Trophoblast cell (in vitro differentiated cells and primary cell): ENCODE results near the gene CDK12.

Source experiments
- DNase-seq, 2 donors: peaks; one replicate each; pipeline ENCODE4 v3.0.0-alpha.2; 2016
- H2AFZ ChIP-seq: 2 replicates; pipeline ENCODE4 v1.6.1; 2013; ENCODE audit warnings: low read length, moderate library complexity, mild to moderate bottlenecking; ENCODE audit not compliant: insufficient read depth, poor library complexity
- H2AK5ac ChIP-seq: 2 replicates; pipeline ENCODE4 v1.6.1; 2013; ENCODE audit warnings: mild to moderate bottlenecking, low read length
- H2BK120ac ChIP-seq: 2 replicates; pipeline ENCODE4 v1.6.1; 2013; ENCODE audit warnings: low read length, mild to moderate bottlenecking, moderate library complexity; ENCODE audit not compliant: insufficient read depth, poor library complexity
- H2BK12ac ChIP-seq: 2 replicates; pipeline ENCODE4 v1.6.1; 2013; ENCODE audit warnings: mild to moderate bottlenecking, low read length, moderate library complexity
- H2BK5ac ChIP-seq: 2 replicates; pipeline ENCODE4 v1.6.1; 2013; ENCODE audit warnings: low read length, low read depth, moderate library complexity, mild to moderate bottlenecking; ENCODE audit not compliant: poor library complexity
- H3K14ac ChIP-seq: 2 replicates; pipeline ENCODE4 v1.6.1; 2013; ENCODE audit warnings: mild to moderate bottlenecking, low read length
- H3K18ac ChIP-seq: 2 replicates; pipeline ENCODE4 v1.6.1; 2013; ENCODE audit warnings: mild to moderate bottlenecking, low read length
- H3K23ac ChIP-seq: 2 replicates; pipeline ENCODE4 v1.6.1; 2013; ENCODE audit warnings: low read length
- H3K27ac ChIP-seq: 2 replicates; pipeline ENCODE4 v1.5.1; 2013; ENCODE audit warnings: low read depth, mild to moderate bottlenecking, inconsistent platforms, low read length, moderate library complexity
- H3K27me3 ChIP-seq: 2 replicates; pipeline ENCODE4 v1.6.1; 2013; ENCODE audit warnings: inconsistent platforms, mild to moderate bottlenecking, low read length, moderate library complexity; ENCODE audit not compliant: insufficient read depth
- H3K36me3 ChIP-seq, 2 experiments: 1 replicate in 1 of 2; 2 replicates in 1 of 2; pipeline ENCODE4 v1.6.1; 2013; ENCODE audit warnings: low read length in 2 of 2, mild to moderate bottlenecking in 2 of 2, moderate library complexity in 1 of 2; ENCODE audit not compliant: insufficient read depth in 2 of 2, control insufficient read depth in 1 of 2
- H3K4ac ChIP-seq: 2 replicates; pipeline ENCODE4 v1.6.1; 2013; ENCODE audit warnings: low read depth, mild to moderate bottlenecking, low read length, moderate library complexity
- H3K4me1 ChIP-seq, 2 experiments: 1 replicate in 1 of 2; 2 replicates in 1 of 2; pipeline ENCODE4 v1.6.1; 2013; ENCODE audit warnings: low read length in 2 of 2, mild to moderate bottlenecking in 2 of 2, moderate library complexity in 1 of 2; ENCODE audit not compliant: insufficient read depth in 2 of 2, control insufficient read depth in 1 of 2
- H3K4me2 ChIP-seq: 2 replicates; pipeline ENCODE4 v1.6.1; 2013; ENCODE audit warnings: inconsistent platforms, mild to moderate bottlenecking, low read length, moderate library complexity
- H3K4me3 ChIP-seq: 2 replicates; pipeline ENCODE4 v1.5.1; 2013; ENCODE audit warnings: mild to moderate bottlenecking, low read depth, low read length, inconsistent platforms
- H3K79me1 ChIP-seq: one replicate; pipeline ENCODE4 v1.6.1; 2013; ENCODE audit warnings: low read length
- H3K79me2 ChIP-seq: 2 replicates; pipeline ENCODE4 v1.6.1; 2013; ENCODE audit warnings: low read length, mild to moderate bottlenecking; ENCODE audit not compliant: control insufficient read depth, insufficient read depth, poor library complexity
- H3K9ac ChIP-seq: 2 replicates; pipeline ENCODE4 v1.6.1; 2013; ENCODE audit warnings: mild to moderate bottlenecking, low read length
- H3K9me3 ChIP-seq: 2 replicates; pipeline ENCODE4 v1.6.1; 2013; ENCODE audit warnings: low read depth, mild to moderate bottlenecking, control low read depth, inconsistent platforms, low read length; ENCODE audit not compliant: insufficient read depth
- H4K12ac ChIP-seq: 2 replicates; pipeline ENCODE4 v1.6.1; 2013; ENCODE audit warnings: low read depth, mild to moderate bottlenecking, low read length, moderate library complexity
- H4K8ac ChIP-seq: 2 replicates; pipeline ENCODE4 v1.6.1; 2013; ENCODE audit warnings: low read depth, mild to moderate bottlenecking, low read length, moderate library complexity
- H4K91ac ChIP-seq: one replicate; pipeline ENCODE4 v1.6.1; 2013; ENCODE audit warnings: low read depth, mild to moderate bottlenecking, low read length, moderate library complexity
- WGBS: extraction: QIAGEN DNeasy Blood & Tissue Kit; methylation state at CpG from one replicate; pipeline ENCODE4 v1.1.7; 2013; ENCODE audit warnings: missing lambda C conversion rate; ENCODE audit not compliant: insufficient read length, insufficient coverage; ENCODE audit errors: extremely low coverage; 5-methylcytosine and 5-hydroxymethylcytosine counted together

Gene CDK12

GRCh38 chr17:39556423-39556822, 95.1 kb downstream of the CDK12 start:
- no peak for DNase-seq
- Histone ChIP-seq H3K4me1 (no peaks in the 10 kb centered on the region), H3K23ac (no peak overlapping the region), H3K14ac (no peak overlapping the region), H2AFZ (no peak overlapping the region), H3K9ac (no peak overlapping the region), H2BK120ac (no peak overlapping the region), H3K36me3 (peaks cover 4 to 14% of the 10 kb centered on the region in 2 experiments), H3K27me3 (no peaks in the 10 kb centered on the region), H3K4me3 (no peak overlapping the region), H4K8ac (no peak overlapping the region), H3K27ac (no peak overlapping the region), H4K12ac (no peak overlapping the region), H3K4me2 (no peak overlapping the region), H3K18ac (no peak overlapping the region), H2BK12ac (no peak overlapping the region), H4K91ac (no peak overlapping the region), H2BK5ac (no peak overlapping the region), H3K4ac (no peak overlapping the region), H3K79me2 (no peaks in the 10 kb centered on the region), H2AK5ac (no peak overlapping the region), H3K9me3 (no peaks in the 10 kb centered on the region), H3K79me1 (no peaks in the 10 kb centered on the region)
- no CpG with 5 or more reads among the region's 1 CpG for WGBS

- Histone ChIP-seq H3K4ac (no peak overlapping the region), H3K9ac (no peak overlapping the region), H3K23ac (no peak overlapping the region), H3K36me3 (peaks cover 2 to 4% of the 10 kb centered on the region in 2 experiments), H2AFZ (no peak overlapping the region), H3K27ac (no peak overlapping the region), H3K4me2 (no peak overlapping the region), H4K8ac (no peak overlapping the region), H2BK12ac (no peak overlapping the region), H4K91ac (no peak overlapping the region), H2AK5ac (no peak overlapping the region), H3K4me3 (no peak overlapping the region), H3K4me1 (no peaks in the 10 kb centered on the region), H2BK120ac (no peak overlapping the region), H3K79me1 (no peaks in the 10 kb centered on the region), H2BK5ac (no peak overlapping the region), H4K12ac (no peak overlapping the region), H3K14ac (no peak overlapping the region), H3K79me2 (no peaks in the 10 kb centered on the region), H3K9me3 (no peaks in the 10 kb centered on the region), H3K27me3 (no peaks in the 10 kb centered on the region), H3K18ac (no peak overlapping the region)
- WGBS, result no CpG with 5 or more reads among the region's 1 CpG
- no peak for DNase-seq
Observed at GRCh38 chr17:39562395-39562794, 101.1 kb downstream of the CDK12 start.

- Histone ChIP-seq H2BK120ac (no peak overlapping the region), H3K4me3 (no peak overlapping the region), H4K8ac (no peak overlapping the region), H3K79me2 (no peaks in the 10 kb centered on the region), H3K18ac (no peak overlapping the region), H3K27me3 (no peaks in the 10 kb centered on the region), H2BK12ac (no peak overlapping the region), H3K23ac (no peak overlapping the region), H2AK5ac (no peak overlapping the region), H2AFZ (no peak overlapping the region), H3K27ac (no peak overlapping the region), H3K14ac (no peak overlapping the region), H3K4me2 (no peak overlapping the region), H3K9me3 (no peaks in the 10 kb centered on the region), H2BK5ac (no peak overlapping the region), H3K36me3 (peaks cover 2 to 4% of the 10 kb centered on the region in 2 experiments), H3K9ac (no peak overlapping the region), H3K4me1 (no peaks in the 10 kb centered on the region), H4K12ac (no peak overlapping the region), H3K4ac (no peak overlapping the region), H3K79me1 (no peaks in the 10 kb centered on the region), H4K91ac (no peak overlapping the region)
- no peak for DNase-seq
- WGBS, result no CpG with 5 or more reads among the region's 7 CpGs
Observed at GRCh38 chr17:39562976-39563375, 101.7 kb downstream of the CDK12 start.

GRCh38 chr17:39563476-39563875, 102.2 kb downstream of the CDK12 start:
- H3K4me3 ChIP-seq, result no peak overlapping the region
- H3K27ac ChIP-seq, result no peak overlapping the region
- peaks cover 3 to 5% of the 10 kb centered on the region in 2 experiments for H3K36me3 ChIP-seq
- no peaks in the 10 kb centered on the region for H3K9me3 ChIP-seq
- H3K27me3 ChIP-seq, result no peaks in the 10 kb centered on the region
- no peak overlapping the region for H2BK120ac ChIP-seq
- no peak overlapping the region for H2AFZ ChIP-seq
- no peak overlapping the region for H2AK5ac ChIP-seq
- H4K8ac ChIP-seq, result no peak overlapping the region
- no peak overlapping the region for H3K23ac ChIP-seq
- H3K9ac ChIP-seq, result no peak overlapping the region
- WGBS, result no CpG with 5 or more reads among the region's 17 CpGs
- no peak overlapping the region for H3K14ac ChIP-seq
- H4K91ac ChIP-seq, result no peak overlapping the region
- no peaks in the 10 kb centered on the region for H3K79me1 ChIP-seq
- no peak overlapping the region for H3K4me2 ChIP-seq
- H2BK5ac ChIP-seq, result no peak overlapping the region
- no peak overlapping the region for H4K12ac ChIP-seq
- H3K4me1 ChIP-seq, result no peaks in the 10 kb centered on the region
- no peak overlapping the region for H3K4ac ChIP-seq
- DNase-seq, result no peak
- H2BK12ac ChIP-seq, result no peak overlapping the region
- H3K79me2 ChIP-seq, result no peaks in the 10 kb centered on the region
- no peak overlapping the region for H3K18ac ChIP-seq
